Endothelial cell of umbilical vein (primary cell): ENCODE measurements around the gene CCM2. TPM values are rescaled to one million over a fixed set of nuclear protein-coding genes. Genes with fewer than 3 reads are reported as not detected.

Experiments used
- BruUV-seq: library from RNA; stranded (reverse); fragments of 400-500 nt; replicated peaks from 2 replicates; lab custom pipeline; 2021; lab: Mats Ljungman, UMichigan
- CTCF ChIA-PET: fragments of 300-600, 350-600 bp; sonication (Branson Sonifier 250); formaldehyde crosslinking; loops from one replicate; lab custom pipeline; 2021; ENCODE audit warnings: antibody characterized with exemption, inconsistent platforms; lab: Charles Lee
- POLR2A ChIA-PET: fragments of 300-600, 350-600 bp; sonication (Branson Sonifier 250); formaldehyde crosslinking; loops from one replicate; lab custom pipeline; 2021; ENCODE audit warnings: antibody characterized with exemption, inconsistent platforms; lab: Charles Lee
- DNase-seq: peaks from one replicate; pipeline ENCODE4 v3.0.0-alpha.2; 2011; ENCODE audit warnings: low read depth, low spot score
- FAIRE-seq: peaks from 2 replicates; lab custom pipeline; 2011; peaks lifted over from hg19 to GRCh38; lab: Jason Lieb, UNC
- H2AFZ ChIP-seq: 2 replicates; pipeline ENCODE4 v1.6.0; 2012; ENCODE audit warnings: low read depth, low read length, control low read depth, inconsistent platforms
- H3K27ac ChIP-seq: 2 replicates; pipeline ENCODE4 v1.5.1; 2011; ENCODE audit warnings: low read depth, mild to moderate bottlenecking, control low read depth, low read length, moderate library complexity; ENCODE audit not compliant: insufficient read depth
- H3K27me3 ChIP-seq, 2 experiments: 2 replicates each; pipeline versions ENCODE4 v1.6.0 to v1.6.1; 2011; ENCODE audit warnings: low read length in 2 of 2, mixed read lengths in 1 of 2; ENCODE audit not compliant: control insufficient read depth in 2 of 2, insufficient read depth in 2 of 2
- H3K36me3 ChIP-seq, 2 experiments: 2 replicates in 1 of 2; 3 replicates in 1 of 2; pipeline ENCODE4 v1.5.1; 2011; ENCODE audit warnings: low read length in 2 of 2, mild to moderate bottlenecking in 1 of 2, moderate library complexity in 1 of 2; ENCODE audit not compliant: control insufficient read depth in 2 of 2, insufficient read depth in 2 of 2; ENCODE audit errors: extremely low read depth in 1 of 2
- H3K4me1 ChIP-seq: 3 replicates; pipeline ENCODE4 v1.5.1; 2011; ENCODE audit warnings: mild to moderate bottlenecking, low read length; ENCODE audit not compliant: control insufficient read depth, insufficient read depth; ENCODE audit errors: extremely low read depth
- H3K4me2 ChIP-seq: 2 replicates; pipeline ENCODE4 v1.6.1; 2011; ENCODE audit warnings: low read length, control low read depth, mixed read lengths; ENCODE audit not compliant: insufficient read depth
- H3K4me3 ChIP-seq, 3 experiments: fragments of 200-600 bp in 1 of 3; sonication (generic), shearing (Covaris generic) in 1 of 3; replicated peaks in 1 of 3; 2 replicates each; pipeline ENCODE4 v1.5.1; 2011 to 2016; ENCODE audit warnings: control low read depth in 3 of 3, low read length in 3 of 3, mild to moderate bottlenecking in 2 of 3, inconsistent platforms in 1 of 3, low read depth in 1 of 3, moderate library complexity in 1 of 3; ENCODE audit not compliant: insufficient read depth in 1 of 3
- H3K79me2 ChIP-seq: 2 replicates; pipeline ENCODE4 v1.6.0; 2012; ENCODE audit warnings: low read length, inconsistent platforms; ENCODE audit not compliant: control insufficient read depth, insufficient read depth
- H3K9ac ChIP-seq: replicated peaks from 2 replicates; pipeline ENCODE3; 2011; ENCODE audit warnings: low read length, control low read depth; ENCODE audit not compliant: insufficient read depth; ENCODE audit errors: extremely low read depth
- H3K9me1 ChIP-seq: replicated peaks from 3 replicates; pipeline ENCODE4 v1.6.0; 2011; ENCODE audit warnings: mild to moderate bottlenecking, low read length; ENCODE audit not compliant: control insufficient read depth, insufficient read depth; ENCODE audit errors: extremely low read depth
- H3K9me3 ChIP-seq: replicated peaks from 2 replicates; pipeline ENCODE4 v1.5.1; 2012; ENCODE audit warnings: low read length, inconsistent platforms; ENCODE audit not compliant: control insufficient read depth, insufficient read depth
- H4K20me1 ChIP-seq: replicated peaks from 2 replicates; pipeline ENCODE3; 2011; ENCODE audit warnings: mild to moderate bottlenecking, low read length; ENCODE audit not compliant: control insufficient read depth, insufficient read depth; ENCODE audit errors: extremely low read depth
- CTCF ChIP-seq, 2 donors: IDR thresholded peaks; 1 replicate in 1 of 2; 2 replicates in 1 of 2; pipeline ENCODE4 v1.5.1; 2011; ENCODE audit warnings: low read length in 2 of 2, mild to moderate bottlenecking in 2 of 2, moderate library complexity in 2 of 2, control low read depth in 1 of 2, inconsistent platforms in 1 of 2, low read depth in 1 of 2; ENCODE audit not compliant: insufficient read depth in 1 of 2; ENCODE audit errors: extremely low read depth in 1 of 2
- EZH2 ChIP-seq: IDR thresholded peaks from 2 replicates; pipeline ENCODE4 v1.6.1; 2012; ENCODE audit warnings: borderline replicate concordance, low read depth, mild to moderate bottlenecking, moderate library complexity, low read length, inconsistent platforms; ENCODE audit not compliant: severe bottlenecking
- FOS ChIP-seq: IDR thresholded peaks from 2 replicates; pipeline ENCODE4 v1.6.1; 2011; ENCODE audit warnings: mild to moderate bottlenecking, low read length, moderate library complexity, borderline replicate concordance; ENCODE audit not compliant: insufficient read depth
- GATA2 ChIP-seq: IDR thresholded peaks from 2 replicates; pipeline ENCODE4 v1.7.0; 2011; ENCODE audit warnings: low read depth, mild to moderate bottlenecking, moderate library complexity, mixed read lengths, low read length; ENCODE audit not compliant: insufficient read length, insufficient read depth
- JUN ChIP-seq: IDR thresholded peaks from 2 replicates; pipeline ENCODE4 v1.6.1; 2011; ENCODE audit warnings: borderline replicate concordance, low read depth; ENCODE audit not compliant: insufficient read length, insufficient read depth
- MAX ChIP-seq: IDR thresholded peaks from 2 replicates; pipeline ENCODE4 v1.6.1; 2011; ENCODE audit not compliant: insufficient read depth, insufficient read length
- MYC ChIP-seq: IDR thresholded peaks from one replicate; pipeline ENCODE4 v1.6.1; 2011; ENCODE audit warnings: mild to moderate bottlenecking, low read depth, low read length
- POLR2A ChIP-seq: IDR thresholded peaks from 2 replicates; pipeline ENCODE4 v1.6.1; 2012; ENCODE audit warnings: low read depth, mild to moderate bottlenecking, control low read depth, low read length
- POLR2AphosphoS5 ChIP-seq: IDR thresholded peaks from 2 replicates; pipeline ENCODE4 v1.6.1; 2012; ENCODE audit warnings: low read depth, mild to moderate bottlenecking, control low read depth, low read length, moderate library complexity; ENCODE audit not compliant: insufficient read depth
- dilution Hi-C: fragments of 300-500 bp; cut with MboI; formaldehyde crosslinking; loops from one replicate; pipeline ENCODE4 v1.15.0; 2019; ENCODE audit warnings: low sequenced_read_pairs; ENCODE audit not compliant: extremely low pct_ligation_motif_present
- intact Hi-C: fragments of 100-400 bp; cut with micrococcal nuclease; formaldehyde crosslinking; loops from one replicate; pipeline ENCODE4 v1.10.0; 2022
- polyA plus RNA-seq, 4 experiments: library from polyadenylated mRNA; depleted of rRNA in 3 of 4; stranded (reverse) in 3 of 4; unstranded in 1 of 4; fragments of >200 nt; gene quantifications; 2 replicates each; pipeline versions ENCODE4 v1.2.1 to v1.2.3, GENCODE V29; 2011 to 2012; ENCODE audit warnings: missing spikeins in 1 of 4
- total RNA-seq: library from RNA; stranded (reverse); gene quantifications from 2 replicates; pipeline ENCODE4 v1.2.3, GENCODE V29; 2021

The CCM2 gene
- total and polyA plus RNA-seq, 2 donors (not counting 3 experiments of a cell fraction or from before 2014, with no cell fraction given): 66.1 to 70.4 TPM

GRCh38 chr7:45054442-45054841 is 54.4 kb downstream of the CCM2 start:
- Histone ChIP-seq H3K9me3 (no peaks in the 10 kb centered on the region), H3K27ac (no peak overlapping the region), H3K4me2 (no peak overlapping the region), H3K4me1 (no peaks in the 10 kb centered on the region), H4K20me1 (no peaks in the 10 kb centered on the region), H3K9me1 (no peaks in the 10 kb centered on the region), H3K9ac (no peak overlapping the region), H3K27me3 (no peaks in the 10 kb centered on the region), H3K4me3 (no peak overlapping the region), H3K36me3 (no peaks in the 10 kb centered on the region), H3K79me2 (peaks cover 14% of the 10 kb centered on the region), H2AFZ (no peak overlapping the region)
- ChIA-PET CTCF (interaction anchor here (3.7 kb wide), 1 partner anchor 80 kb away, joined by 9 read pairs; no protein-coding TSS in a partner anchor), POLR2A (no interaction called here)
- FAIRE-seq (no peak), DNase-seq (no peak)
- intact Hi-C loops: no loop called here
- dilution Hi-C loops: no loop called here
- no TSS peak for BruUV-seq
- TF ChIP-seq FOS: no peak
- TF ChIP-seq MAX: no peak
- no peak for TF ChIP-seq MYC
- no peak for TF ChIP-seq GATA2
- no peak for TF ChIP-seq POLR2AphosphoS5
- no peak for TF ChIP-seq POLR2A
- no peak for TF ChIP-seq EZH2
- no peak for TF ChIP-seq JUN
- TF ChIP-seq CTCF (IDR thresholded peaks at IDR 0.05; ENCODE audit: extremely low read depth in 1 of 2, insufficient read depth in 1 of 2, low read depth in 1 of 2, low read length in 2 of 2): no peak
